Activated naive CD4-positive, alpha-beta T cell treated with anti-CD3 and anti-CD28 coated beads for 36 hours (primary cell): Measurements from ENCODE around the gene ZNF93. TPM values are rescaled to one million over a fixed set of nuclear protein-coding genes. Genes with fewer than 3 reads are reported as not detected.
"Not testable (repeated sequence)": the region's sequence is repeated elsewhere in the genome, so short reads cannot be mapped to it uniquely, and the experiment has no call there.

Experiments
- CTCF ChIA-PET: fragments of 350-600 bp; sonication (Branson Sonifier 250); formaldehyde crosslinking; loops from one replicate; lab custom pipeline; 2021; ENCODE audit warnings: antibody characterized with exemption; lab: Charles Lee
- DNase-seq: peaks from one replicate; pipeline ENCODE4 v3.0.0-alpha.2; 2020
- H3K27ac Mint-ChIP-seq: one replicate; pipeline ENCODE4 v1.8.0; 2021; ENCODE audit warnings: mild to moderate bottlenecking, mixed read lengths
- H3K27me3 Mint-ChIP-seq: one replicate; pipeline ENCODE4 v1.8.0; 2021; ENCODE audit warnings: low read depth, mixed read lengths
- H3K36me3 Mint-ChIP-seq: one replicate; pipeline ENCODE4 v1.8.0; 2021; ENCODE audit warnings: low read depth, mixed read lengths
- H3K4me1 Mint-ChIP-seq: one replicate; pipeline ENCODE4 v1.8.0; 2021; ENCODE audit warnings: low read depth, mixed read lengths
- H3K4me3 Mint-ChIP-seq: one replicate; pipeline ENCODE4 v1.8.0; 2021; ENCODE audit warnings: mild to moderate bottlenecking, moderate library complexity, mixed read lengths
- H3K9me3 Mint-ChIP-seq: one replicate; pipeline ENCODE4 v1.8.0; 2021; ENCODE audit warnings: mixed read lengths
- intact Hi-C: fragments of 100-400 bp; cut with micrococcal nuclease; formaldehyde crosslinking; loops from one replicate; pipeline ENCODE4 v1.15.1; 2023
- total RNA-seq, 2 experiments: library from RNA; stranded (reverse); gene quantifications; one replicate each; pipeline ENCODE4 v1.2.3, GENCODE V29; 2021

Gene ZNF93
- total RNA-seq, 2 experiments from 2014 or later, result 15.2 to 16.6 TPM

DNA sequence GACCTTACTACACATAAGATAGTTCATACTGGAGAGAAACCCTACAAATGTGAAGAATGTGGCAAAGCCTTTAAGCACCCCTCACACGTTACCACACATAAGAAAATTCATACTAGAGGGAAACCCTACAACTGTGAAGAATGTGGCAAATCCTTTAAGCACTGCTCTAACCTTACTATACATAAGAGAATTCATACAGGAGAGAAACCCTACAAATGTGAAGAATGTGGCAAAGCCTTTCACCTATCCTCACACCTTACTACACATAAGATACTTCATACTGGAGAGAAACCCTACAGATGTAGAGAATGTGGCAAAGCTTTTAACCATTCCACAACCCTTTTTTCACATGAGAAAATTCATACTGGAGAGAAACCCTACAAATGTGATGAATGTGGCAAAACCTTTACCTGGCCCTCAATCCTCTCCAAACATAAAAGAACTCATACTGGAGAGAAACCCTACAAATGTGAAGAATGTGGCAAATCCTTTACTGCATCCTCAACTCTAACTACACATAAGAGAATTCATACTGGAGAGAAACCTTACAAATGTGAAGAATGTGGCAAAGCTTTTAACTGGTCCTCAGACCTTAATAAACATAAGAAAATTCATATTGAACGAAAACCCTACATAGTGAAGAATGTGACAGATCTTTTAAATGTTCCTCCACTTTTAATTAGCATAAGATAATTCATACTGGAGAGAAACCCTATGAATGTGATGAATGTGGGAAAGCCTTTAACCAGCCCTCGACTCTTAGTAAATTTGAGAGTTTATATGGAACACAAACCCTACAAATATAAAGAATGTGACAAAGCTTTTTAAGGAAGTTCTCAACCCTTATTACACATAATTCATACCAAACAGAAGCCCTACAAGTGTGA is 8.4 kb upstream of the ZNF93 start:
- CTCF ChIA-PET, result interaction anchor here (0.7 kb wide), 1 partner anchor 25 kb away, joined by 3 read pairs; no protein-coding TSS in a partner anchor
- H3K4me1 Mint-ChIP-seq, H3K27me3 Mint-ChIP-seq, intact Hi-C loops, H3K4me3 Mint-ChIP-seq, H3K27ac Mint-ChIP-seq, DNase-seq: not testable (repeated sequence)
- Mint-ChIP-seq H3K9me3 (peaks cover 56% of the 10 kb centered on the region), H3K36me3 (peaks cover 48% of the 10 kb centered on the region)

DNA sequence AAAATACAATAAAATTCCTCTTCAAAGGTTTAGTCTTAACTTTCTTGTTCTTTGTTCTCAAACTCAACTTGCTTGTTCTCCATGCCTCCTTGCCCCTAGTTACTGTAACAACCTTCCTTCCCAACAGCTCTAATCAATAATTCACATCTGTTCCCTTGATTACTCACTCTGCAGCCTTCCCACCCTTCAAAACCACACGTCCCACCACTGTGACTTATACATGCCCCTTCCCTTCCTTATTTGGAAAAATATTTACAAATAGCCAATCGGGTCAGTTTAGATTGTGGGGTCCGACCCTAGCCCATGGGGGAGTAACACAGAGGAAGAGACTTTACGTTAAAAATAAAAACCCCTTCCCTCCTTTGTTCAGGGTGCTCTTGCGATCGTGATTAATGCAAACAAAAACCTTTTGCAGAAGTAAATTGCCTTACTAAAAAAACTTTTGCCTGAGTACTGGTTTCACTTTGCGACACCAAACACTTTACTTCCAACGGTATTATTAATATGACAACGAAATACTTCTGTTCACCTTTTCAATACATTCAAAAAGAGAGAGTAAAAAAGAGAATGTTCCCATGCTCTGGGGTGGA is 512 bp upstream of the ZNF93 start:
- Mint-ChIP-seq H3K36me3 (peaks cover 34% of the 10 kb centered on the region), H3K27me3 (no peaks in the 10 kb centered on the region), H3K9me3 (peaks cover 34% of the 10 kb centered on the region), H3K4me1 (peaks cover 24% of the 10 kb centered on the region), H3K4me3 (peak overlapping the region; percentile 97), H3K27ac (peak overlapping the region; percentile 95)
- CTCF ChIA-PET, result interaction anchor here (0.9 to 1.4 kb wide), 4 partner anchors 39 to 238 kb away, joined by 3 to 4 read pairs (median 4); partner anchors contain the start of gene ZNF506
- no peak for DNase-seq
- intact Hi-C loops, result loop anchor here (1.0 to 10.0 kb wide), 7 partner anchors 34 to 522 kb away; partner anchors contain the start of genes ZNF101, ZNF14, ZNF486 and ZNF506

DNA sequence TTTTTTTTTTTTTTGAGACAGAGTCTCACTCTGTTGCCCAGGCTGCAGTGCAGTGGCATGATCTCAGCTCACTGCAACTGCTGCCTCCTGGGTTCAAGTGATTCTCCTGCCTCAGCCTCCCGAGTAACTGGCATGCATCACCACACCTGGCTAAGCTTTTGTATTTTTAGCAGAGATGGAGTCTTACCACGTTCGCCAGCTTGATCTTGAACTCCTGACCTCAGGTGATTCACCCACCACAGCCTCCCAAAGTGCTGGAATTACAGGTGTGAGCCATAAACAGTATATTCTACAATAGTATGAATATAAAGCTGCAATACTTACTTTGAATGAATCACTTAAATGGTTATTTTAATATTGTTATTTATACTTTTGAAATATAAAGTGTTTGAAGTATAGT is 6.8 kb downstream of the ZNF93 start:
- Mint-ChIP-seq H3K4me1 (peaks cover 54% of the 10 kb centered on the region), H3K36me3 (peaks cover 44% of the 10 kb centered on the region)
- H3K9me3 Mint-ChIP-seq, H3K4me3 Mint-ChIP-seq, DNase-seq, H3K27ac Mint-ChIP-seq, H3K27me3 Mint-ChIP-seq: not testable (repeated sequence)
- intact Hi-C loops, result loop anchor here (10.0 kb wide), 1 partner anchor 257 kb away; the partner anchor contains the start of gene ZNF486
- CTCF ChIA-PET, result interaction anchor here (0.6 kb wide), 1 partner anchor 1396 kb away, joined by 3 read pairs; no protein-coding TSS in a partner anchor

DNA sequence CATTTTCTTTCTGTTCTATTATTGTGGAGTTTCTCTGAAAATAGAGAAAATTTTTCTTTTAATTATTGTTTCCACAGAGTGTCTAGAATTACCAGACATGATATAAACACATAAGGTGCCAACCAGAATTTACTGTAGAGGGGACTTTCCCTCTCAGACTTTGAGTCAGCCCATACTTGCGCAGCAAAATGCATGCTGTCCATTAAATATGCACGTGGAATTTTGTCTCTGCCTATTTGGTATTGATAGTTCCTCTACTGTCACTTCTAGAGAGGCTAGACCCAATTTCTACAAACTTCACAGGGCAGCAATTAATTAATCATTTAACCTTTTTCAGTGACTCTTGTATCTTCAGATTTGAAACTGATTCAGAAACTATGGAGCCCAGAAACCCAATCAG is 8.9 kb downstream of the ZNF93 start:
- intact Hi-C loops, result loop anchor here (10.0 kb wide), 1 partner anchor 255 kb away; the partner anchor contains the start of gene ZNF486
- Mint-ChIP-seq H3K27me3 (no peaks in the 10 kb centered on the region), H3K9me3 (no peaks in the 10 kb centered on the region), H3K36me3 (peaks cover 34% of the 10 kb centered on the region), H3K27ac (no peak overlapping the region), H3K4me1 (peaks cover 44% of the 10 kb centered on the region), H3K4me3 (no peak overlapping the region)
- CTCF ChIA-PET, result no interaction called here
- DNase-seq, result no peak

DNA sequence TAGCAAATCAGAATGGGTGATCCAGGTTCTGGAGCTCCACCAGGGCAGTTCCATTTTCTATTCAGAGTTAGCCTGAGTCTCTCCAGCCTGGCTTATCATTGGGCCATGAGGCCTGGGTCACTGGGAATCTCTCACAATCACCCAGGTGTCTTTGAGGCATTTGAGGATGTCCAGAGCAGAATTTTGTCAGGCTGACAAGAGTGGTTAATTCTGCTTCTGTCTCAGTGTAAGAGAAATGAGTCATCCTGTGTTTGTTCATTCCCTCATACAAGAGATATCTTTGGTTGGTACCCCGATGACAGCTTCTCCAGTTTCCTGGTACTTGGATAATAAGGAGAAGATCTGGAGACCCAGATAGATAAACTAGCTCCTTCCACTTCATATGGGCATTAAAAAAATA is 10.4 kb downstream of the ZNF93 start:
- Mint-ChIP-seq H3K27me3 (no peaks in the 10 kb centered on the region), H3K4me1 (peaks cover 32% of the 10 kb centered on the region), H3K27ac (no peak overlapping the region), H3K36me3 (peaks cover 28% of the 10 kb centered on the region), H3K4me3 (no peak overlapping the region), H3K9me3 (no peaks in the 10 kb centered on the region)
- intact Hi-C loops, result no loop called here
- CTCF ChIA-PET, result interaction anchor here (0.6 to 1.1 kb wide), 2 partner anchors 18 to 30 kb away, joined by 3 read pairs; no protein-coding TSS in a partner anchor
- no peak for DNase-seq

DNA sequence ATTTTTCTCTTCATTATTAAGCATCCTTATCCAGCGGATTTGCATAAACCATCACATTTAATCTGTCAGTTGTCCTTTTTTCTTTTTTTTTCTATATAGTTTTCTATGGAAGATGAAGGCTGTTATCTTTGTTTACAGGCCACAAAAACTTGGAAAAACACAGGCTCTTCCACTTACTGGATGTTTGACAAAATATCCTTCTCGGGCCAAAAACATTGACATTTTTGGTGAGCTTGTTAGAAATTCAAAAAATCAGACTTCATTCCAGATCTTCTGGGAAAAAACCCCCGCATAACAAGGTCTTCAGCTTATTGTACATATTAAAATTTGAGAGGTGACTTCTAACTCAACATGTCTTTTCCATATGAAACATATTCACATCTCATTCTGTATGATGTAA is 13.8 kb downstream of the ZNF93 start:
- intact Hi-C loops, result no loop called here
- H3K4me1 Mint-ChIP-seq, result peaks cover 17% of the 10 kb centered on the region
- no peak for DNase-seq
- H3K4me3 Mint-ChIP-seq, result no peak overlapping the region
- no peak overlapping the region for H3K27ac Mint-ChIP-seq
- H3K36me3 Mint-ChIP-seq, result peaks cover 40% of the 10 kb centered on the region
- no peaks in the 10 kb centered on the region for H3K27me3 Mint-ChIP-seq
- CTCF ChIA-PET, result no interaction called here
- H3K9me3 Mint-ChIP-seq, result peaks cover 3% of the 10 kb centered on the region

DNA sequence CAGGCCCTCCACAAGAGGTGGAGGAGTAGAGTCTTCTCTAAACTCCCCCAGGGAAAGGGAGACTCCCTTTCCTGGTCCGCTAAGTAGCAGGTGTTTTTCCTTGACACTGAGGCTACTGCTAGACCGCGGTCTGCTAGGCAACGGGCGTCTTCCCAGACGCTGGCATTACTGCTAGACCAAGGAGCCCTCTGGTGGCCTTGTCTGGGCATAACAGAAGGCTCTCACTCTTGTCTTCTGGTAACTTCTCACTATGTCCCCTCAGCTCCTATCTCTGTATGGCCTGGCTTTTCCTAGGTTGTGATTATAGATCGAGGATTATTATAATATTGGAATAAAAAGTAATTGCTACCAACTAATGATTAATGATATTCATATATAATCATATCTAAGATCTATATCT is 29.7 kb downstream of the ZNF93 start:
- H3K4me3 Mint-ChIP-seq, H3K4me1 Mint-ChIP-seq, H3K27me3 Mint-ChIP-seq, H3K27ac Mint-ChIP-seq, intact Hi-C loops: not testable (repeated sequence)
- CTCF ChIA-PET, result interaction anchor here (0.8 kb wide), 2 partner anchors 162 to 268 kb away, joined by 3 read pairs; no protein-coding TSS in a partner anchor
- Mint-ChIP-seq H3K36me3 (peaks cover 66% of the 10 kb centered on the region), H3K9me3 (peaks cover 44% of the 10 kb centered on the region)
- DNase-seq, result peak; percentile 57

DNA sequence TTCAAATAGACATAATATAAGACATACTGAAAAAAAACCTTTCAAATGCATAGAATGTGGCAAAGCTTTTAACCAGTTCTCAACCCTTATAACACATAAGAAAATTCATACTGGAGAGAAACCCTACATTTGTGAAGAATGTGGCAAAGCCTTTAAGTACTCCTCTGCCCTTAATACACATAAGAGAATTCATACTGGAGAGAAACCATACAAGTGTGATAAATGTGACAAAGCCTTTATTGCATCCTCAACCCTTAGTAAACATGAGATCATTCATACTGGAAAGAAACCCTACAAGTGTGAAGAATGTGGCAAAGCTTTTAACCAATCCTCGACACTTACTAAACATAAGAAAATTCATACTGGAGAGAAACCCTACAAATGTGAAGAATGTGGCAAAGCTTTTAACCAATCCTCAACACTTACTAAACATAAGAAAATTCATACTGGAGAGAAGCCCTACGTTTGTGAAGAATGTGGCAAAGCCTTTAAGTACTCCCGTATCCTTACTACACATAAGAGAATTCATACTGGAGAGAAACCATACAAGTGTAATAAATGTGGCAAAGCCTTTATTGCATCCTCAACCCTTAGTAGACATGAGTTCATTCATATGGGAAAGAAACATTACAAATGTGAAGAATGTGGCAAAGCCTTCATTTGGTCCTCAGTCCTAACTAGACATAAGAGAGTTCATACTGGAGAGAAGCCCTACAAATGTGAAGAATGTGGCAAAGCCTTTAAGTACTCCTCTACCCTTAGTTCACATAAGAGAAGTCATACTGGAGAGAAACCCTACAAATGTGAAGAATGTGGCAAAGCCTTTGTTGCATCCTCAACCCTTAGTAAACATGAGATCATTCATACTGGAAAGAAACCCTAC is 32.9 kb downstream of the ZNF93 start:
- intact Hi-C loops, CTCF ChIA-PET, H3K4me1 Mint-ChIP-seq, DNase-seq, H3K4me3 Mint-ChIP-seq, H3K27ac Mint-ChIP-seq, H3K27me3 Mint-ChIP-seq: not testable (repeated sequence)
- Mint-ChIP-seq H3K9me3 (peaks cover 56% of the 10 kb centered on the region), H3K36me3 (peaks cover 42% of the 10 kb centered on the region)

DNA sequence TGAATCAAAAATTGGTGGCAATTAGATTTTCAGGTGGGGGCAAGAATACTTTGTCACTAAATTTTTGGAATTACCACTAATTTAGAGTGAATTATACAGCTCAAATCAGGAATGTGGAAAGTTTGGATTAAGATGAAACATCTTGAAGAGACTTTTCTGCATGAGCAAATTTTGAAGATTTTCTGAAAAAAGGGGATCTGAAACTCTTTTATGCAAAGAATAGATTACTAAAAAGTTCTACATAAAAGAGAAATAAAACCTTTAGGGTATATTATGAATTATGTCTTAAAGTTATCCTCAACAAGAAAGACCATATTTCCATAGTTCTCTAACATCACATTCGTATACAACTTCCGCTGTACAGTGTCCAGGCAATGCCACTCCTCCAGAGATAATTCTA is 36.7 kb downstream of the ZNF93 start:
- no peaks in the 10 kb centered on the region for H3K4me1 Mint-ChIP-seq
- peaks cover 24% of the 10 kb centered on the region for H3K36me3 Mint-ChIP-seq
- intact Hi-C loops, result no loop called here
- no peak for DNase-seq
- no peak overlapping the region for H3K4me3 Mint-ChIP-seq
- no peaks in the 10 kb centered on the region for H3K27me3 Mint-ChIP-seq
- H3K9me3 Mint-ChIP-seq, result peaks cover 61% of the 10 kb centered on the region
- CTCF ChIA-PET, result no interaction called here
- no peak overlapping the region for H3K27ac Mint-ChIP-seq

DNA sequence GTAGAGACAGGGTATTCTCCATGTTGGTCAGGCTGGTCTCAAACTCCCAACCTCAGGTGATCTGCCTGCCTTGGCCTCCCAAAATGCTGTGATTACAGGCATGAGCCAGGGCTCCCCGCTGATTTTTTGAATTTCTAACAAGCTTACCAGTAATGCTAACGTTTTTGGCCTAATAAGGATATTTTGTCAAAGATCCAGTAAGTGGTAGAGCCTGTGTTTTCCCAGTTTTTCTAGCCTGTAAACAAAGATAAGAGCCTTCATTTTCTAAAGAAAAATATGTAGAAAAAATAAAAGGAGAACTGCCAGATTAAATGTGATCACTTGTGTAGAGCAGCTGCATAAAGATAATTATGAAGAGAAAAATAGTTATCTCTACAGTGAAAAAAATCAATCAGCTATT is 37.7 kb downstream of the ZNF93 start:
- intact Hi-C loops, result no loop called here
- no peak overlapping the region for H3K27ac Mint-ChIP-seq
- H3K4me3 Mint-ChIP-seq, result no peak overlapping the region
- no peak for DNase-seq
- CTCF ChIA-PET, result interaction anchor here (0.7 kb wide), 1 partner anchor 9 kb away, joined by 3 read pairs; no protein-coding TSS in a partner anchor
- H3K9me3 Mint-ChIP-seq, result peaks cover 51% of the 10 kb centered on the region
- H3K36me3 Mint-ChIP-seq, result peaks cover 14% of the 10 kb centered on the region
- no peaks in the 10 kb centered on the region for H3K27me3 Mint-ChIP-seq
- no peaks in the 10 kb centered on the region for H3K4me1 Mint-ChIP-seq

DNA sequence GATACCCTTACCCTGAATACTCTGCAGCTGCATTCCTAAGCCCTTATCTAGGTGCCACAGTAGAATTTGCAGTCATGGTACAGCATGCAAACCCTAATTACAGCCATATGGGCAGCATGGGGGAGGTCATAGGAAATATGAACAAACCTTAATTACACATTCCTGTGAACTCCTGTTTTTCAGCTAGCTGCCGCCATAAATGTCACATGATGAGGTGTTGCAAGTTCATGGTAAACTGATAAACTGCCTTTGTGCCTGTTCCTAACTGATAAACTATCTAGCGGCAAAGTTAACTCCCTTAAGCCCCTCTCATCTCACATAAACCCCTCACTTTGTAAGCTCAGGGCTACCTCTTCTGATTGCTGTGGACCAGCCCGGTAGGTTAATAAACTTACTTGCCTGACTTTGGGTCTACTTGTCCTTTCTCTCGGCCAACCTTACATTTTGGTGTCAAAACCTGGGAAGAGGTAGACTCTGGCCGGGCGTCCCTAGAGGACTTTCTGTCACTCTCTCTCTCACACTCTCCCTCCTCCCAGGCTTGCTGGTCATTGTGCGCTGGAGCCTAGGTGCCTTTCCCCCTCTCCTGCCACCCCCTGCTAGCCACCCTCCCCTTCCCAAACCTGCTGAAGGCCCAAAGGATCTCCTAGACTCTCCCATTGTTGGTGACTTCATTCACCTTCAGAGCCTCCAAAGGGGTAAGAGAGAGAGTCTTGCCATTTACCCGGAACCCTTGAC is 43.3 kb downstream of the ZNF93 start:
- no peak overlapping the region for H3K27ac Mint-ChIP-seq
- intact Hi-C loops, result no loop called here
- H3K36me3 Mint-ChIP-seq, result no peaks in the 10 kb centered on the region
- no peaks in the 10 kb centered on the region for H3K27me3 Mint-ChIP-seq
- H3K4me3 Mint-ChIP-seq, result no peak overlapping the region
- H3K4me1 Mint-ChIP-seq, result no peaks in the 10 kb centered on the region
- CTCF ChIA-PET, result no interaction called here
- peaks cover 18% of the 10 kb centered on the region for H3K9me3 Mint-ChIP-seq
- no peak for DNase-seq
